ENCODE data around the gene HDAC4. TPM values are rescaled to one million over a fixed set of nuclear protein-coding genes. Genes with fewer than 3 reads are reported as not detected.

The HDAC4 gene
- total RNA-seq, 1 experiment from 2014 or later: 47.6 TPM

GRCh38 chr2:239136762-239137161 lies 264.1 kb downstream of the HDAC4 start:
- intact Hi-C loops (cut with micrococcal nuclease): no loop called here
- no peak overlapping the region for H3K9ac ChIP-seq (ENCODE audit: low read length)
- H2AFZ ChIP-seq (ENCODE audit: low read depth, low read length, poor library complexity, severe bottlenecking): no peak overlapping the region
- H3K4me3 ChIP-seq (replicated peaks in 1 of 2; ENCODE audit: low read depth in 1 of 2, low read length in 2 of 2): no peak overlapping the region
- no peak for ATAC-seq
- H3K9me3 ChIP-seq (ENCODE audit: control insufficient read depth in 1 of 2, insufficient read depth in 1 of 2, low read depth in 1 of 2, low read length in 2 of 2): no peaks in the 10 kb centered on the region
- H4K20me1 ChIP-seq (ENCODE audit: insufficient read depth): no peaks in the 10 kb centered on the region
- BruUV-seq (replicated peaks): no TSS peak
- no peak for DNase-seq (ENCODE audit: low read depth, low spot score)
- ChIA-PET POLR2A (no interaction called here), RAD21 (ENCODE audit: low non-redundant PET in 1 of 2, low total read pairs in 2 of 2, uncharacterized antibody in 2 of 2, unreplicated experiment in 2 of 2) (no interaction called here), CTCF (no interaction called here)
- no peak overlapping the region for H3K4me2 ChIP-seq (ENCODE audit: low read length)
- TF ChIP-seq JUND (IDR thresholded peaks at IDR 0.05) (no peak), SP1 (IDR thresholded peaks at IDR 0.05; ENCODE audit: low read depth) (no peak), POLR2A (IDR thresholded peaks at IDR 0.05; ENCODE audit: borderline replicate concordance, extremely low read depth, insufficient read depth, insufficient read length) (no peak), EGR1 (IDR thresholded peaks at IDR 0.05; ENCODE audit: low read depth) (no peak), TCF7L2 (IDR thresholded peaks at IDR 0.05; ENCODE audit: borderline replicate concordance, extremely low read depth, insufficient read depth, insufficient read length) (no peak), EZH2phosphoT487 (IDR thresholded peaks at IDR 0.05; ENCODE audit: borderline replicate concordance) (no peak), SRF (IDR thresholded peaks at IDR 0.05; ENCODE audit: low read depth) (no peak)
- TF ChIP-seq, protein P1, sequence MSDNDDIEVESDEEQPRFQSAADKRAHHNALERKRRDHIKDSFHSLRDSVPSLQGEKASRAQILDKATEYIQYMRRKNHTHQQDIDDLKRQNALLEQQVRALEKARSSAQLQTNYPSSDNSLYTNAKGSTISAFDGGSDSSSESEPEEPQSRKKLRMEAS (IDR thresholded peaks at IDR 0.05): no peak
- H3K4me1 ChIP-seq (ENCODE audit: control insufficient read depth in 1 of 2, insufficient read depth in 2 of 2, low read length in 2 of 2): no peaks in the 10 kb centered on the region
- H3K36me3 ChIP-seq (ENCODE audit: control insufficient read depth in 1 of 2, insufficient read depth in 2 of 2, low read length in 2 of 2): peaks cover 0 to 4% of the 10 kb centered on the region in 2 experiments; a peak in 1 of 4 replicates
- H3K27me3 ChIP-seq (ENCODE audit: insufficient read depth, low read length): no peaks in the 10 kb centered on the region
- H3K27ac ChIP-seq (ENCODE audit: low read depth, low read length): no peak overlapping the region
- no peaks in the 10 kb centered on the region for H3K79me2 ChIP-seq (ENCODE audit: insufficient read depth, low read length)
- H3K9me2 ChIP-seq (ENCODE audit: insufficient read depth): no peaks in the 10 kb centered on the region

GRCh38 chr2:239136203-239136602 lies 264.6 kb downstream of the HDAC4 start:
- no TSS peak for BruUV-seq (replicated peaks)
- ChIA-PET POLR2A (no interaction called here), RAD21 (ENCODE audit: low non-redundant PET in 1 of 2, low total read pairs in 2 of 2, uncharacterized antibody in 2 of 2, unreplicated experiment in 2 of 2) (no interaction called here), CTCF (no interaction called here)
- intact Hi-C loops (cut with micrococcal nuclease): no loop called here
- no peaks in the 10 kb centered on the region for H3K9me3 ChIP-seq (ENCODE audit: control insufficient read depth in 1 of 2, insufficient read depth in 1 of 2, low read depth in 1 of 2, low read length in 2 of 2)
- H3K4me3 ChIP-seq (replicated peaks in 1 of 2; ENCODE audit: low read depth in 1 of 2, low read length in 2 of 2): no peak overlapping the region
- H3K79me2 ChIP-seq (ENCODE audit: insufficient read depth, low read length): no peaks in the 10 kb centered on the region
- no peaks in the 10 kb centered on the region for H4K20me1 ChIP-seq (ENCODE audit: insufficient read depth)
- H3K9ac ChIP-seq (ENCODE audit: low read length): no peak overlapping the region
- H3K36me3 ChIP-seq (ENCODE audit: control insufficient read depth in 1 of 2, insufficient read depth in 2 of 2, low read length in 2 of 2): peaks cover 0 to 4% of the 10 kb centered on the region in 2 experiments; a peak in 1 of 4 replicates
- no peak for DNase-seq (ENCODE audit: low read depth, low spot score)
- no peak overlapping the region for H3K4me2 ChIP-seq (ENCODE audit: low read length)
- H3K4me1 ChIP-seq (ENCODE audit: control insufficient read depth in 1 of 2, insufficient read depth in 2 of 2, low read length in 2 of 2): no peaks in the 10 kb centered on the region
- no peak overlapping the region for H3K27ac ChIP-seq (ENCODE audit: low read depth, low read length)
- no peak for ATAC-seq
- no peak overlapping the region for H2AFZ ChIP-seq (ENCODE audit: low read depth, low read length, poor library complexity, severe bottlenecking)
- no peak for TF ChIP-seq POLR2A (IDR thresholded peaks at IDR 0.05; ENCODE audit: borderline replicate concordance, extremely low read depth, insufficient read depth, insufficient read length)
- TF ChIP-seq POLR2AphosphoS5 (IDR thresholded peaks at IDR 0.05; ENCODE audit: low read depth, low read length): no peak
- TF ChIP-seq SP1 (IDR thresholded peaks at IDR 0.05; ENCODE audit: low read depth): no peak
- TF ChIP-seq REST (IDR thresholded peaks at IDR 0.05; ENCODE audit: low read depth): no peak
- no peak for TF ChIP-seq CEBPB (IDR thresholded peaks at IDR 0.05; ENCODE audit: low read depth)
- no peak for TF ChIP-seq JUND (IDR thresholded peaks at IDR 0.05)
- H3K27me3 ChIP-seq (ENCODE audit: insufficient read depth, low read length): no peaks in the 10 kb centered on the region
- H3K9me2 ChIP-seq (ENCODE audit: insufficient read depth): no peaks in the 10 kb centered on the region
